H1 (cell line): ENCODE data around the gene PVR. TPM values are rescaled to one million over a fixed set of nuclear protein-coding genes. Genes with fewer than 3 reads are reported as not detected.

Source experiments
- CHD7 ChIP-seq: fragments of 300-600 bp; sonication (generic); IDR thresholded peaks from 2 replicates; pipeline ENCODE4 v1.7.1; 2012; ENCODE audit warnings: low read length, moderate library complexity, mild to moderate bottlenecking, inconsistent platforms; ENCODE audit not compliant: insufficient replicate concordance
- EP300 ChIP-seq, 2 experiments: IDR thresholded peaks; 1 replicate in 1 of 2; 2 replicates in 1 of 2; pipeline ENCODE4 v1.6.1; 2011 to 2012; ENCODE audit warnings: low read depth in 2 of 2, low read length in 2 of 2, mild to moderate bottlenecking in 2 of 2, borderline replicate concordance in 1 of 2, inconsistent platforms in 1 of 2, moderate library complexity in 1 of 2
- MAFK ChIP-seq: IDR thresholded peaks from 2 replicates; pipeline ENCODE4 v1.6.1; 2012; ENCODE audit warnings: low read depth, mild to moderate bottlenecking, improper control_type of control experiment, low read length
- RAD21 ChIP-seq, 2 experiments: IDR thresholded peaks in 1 of 2; conservative IDR thresholded peaks in 1 of 2; 2 replicates each; pipeline ENCODE4 v1.6.1; 2011; ENCODE audit warnings: low read depth in 2 of 2, low read length in 2 of 2, improper control_type of control experiment in 1 of 2, inconsistent platforms in 1 of 2, mild to moderate bottlenecking in 1 of 2, moderate library complexity in 1 of 2
- SIX5 ChIP-seq: IDR thresholded peaks from 2 replicates; pipeline ENCODE4 v1.6.1; 2011; ENCODE audit warnings: mild to moderate bottlenecking, low read depth, low read length
- polyA plus RNA-seq, 7 experiments: library from polyadenylated mRNA; depleted of rRNA in 3 of 7; stranded (reverse) in 5 of 7; unstranded in 2 of 7; fragments of >200 nt in 5 of 7; fragments of 200-250 nt in 2 of 7; gene quantifications; 1 replicate in 5 of 7; 2 replicates in 1 of 7; 4 replicates in 1 of 7; pipeline versions ENCODE4 v1.2.1 to v1.2.3, GENCODE V29; 2011 to 2013; ENCODE audit warnings: missing spikeins in 2 of 7, mixed read lengths in 2 of 7
- total RNA-seq: library from RNA; stranded (reverse); fragmentation: NEBNext Ultra II Directional; extraction: Animal tissue kit (Norgen Biotek cat#: 25700); gene quantifications from 2 replicates; pipeline ENCODE4 v1.2.1, GENCODE V29; 2021

The PVR gene
- total and polyA plus RNA-seq, 2 of the 8 experiments (the other 6 are each of a cell fraction or from before 2014, with no cell fraction given) = 13.3 to 14.8 TPM

GRCh38 chr19:44627631-44628030 is 16.1 kb upstream of the PVR start (continued):
- TF ChIP-seq CHD7 (no peak), EP300 (IDR thresholded peaks at IDR 0.05; ENCODE audit: borderline replicate concordance in 1 of 2, low read depth in 2 of 2, low read length in 2 of 2) (no peak), SIX5 (no peak), RAD21 (IDR thresholded peaks at IDR 0.05 in 1 of 2, conservative IDR thresholded peaks at IDR 0.05 in 1 of 2; ENCODE audit: low read depth in 2 of 2, low read length in 2 of 2) (no peak), MAFK (no peak)
- TF ChIP-seq, all 59 proteins: peak for 0
